H1 (cell line): Measurements from ENCODE around the gene MAJIN. TPM values are rescaled to one million over a fixed set of nuclear protein-coding genes. Genes with fewer than 3 reads are reported as not detected.

Experiments
- BACH1 ChIP-seq: IDR thresholded peaks from 2 replicates; pipeline ENCODE4 v1.6.1; 2012; ENCODE audit warnings: low read length, improper control_type of control experiment
- BCL11A ChIP-seq, 2 experiments: IDR thresholded peaks; one replicate each; pipeline ENCODE4 v1.6.1; 2011; ENCODE audit warnings: low read depth in 2 of 2, low read length in 2 of 2, mild to moderate bottlenecking in 2 of 2
- CEBPB ChIP-seq: IDR thresholded peaks from 2 replicates; pipeline ENCODE4 v1.6.1; 2012; ENCODE audit warnings: low read depth, low read length
- CHD1 ChIP-seq: IDR thresholded peaks from 2 replicates; pipeline ENCODE4 v1.6.1; 2012; ENCODE audit warnings: low read depth, low read length, improper control_type of control experiment
- EGR1 ChIP-seq: IDR thresholded peaks from 2 replicates; pipeline ENCODE4 v1.6.1; 2011; ENCODE audit warnings: low read depth, low read length, borderline replicate concordance
- EP300 ChIP-seq, 2 experiments: IDR thresholded peaks; 1 replicate in 1 of 2; 2 replicates in 1 of 2; pipeline ENCODE4 v1.6.1; 2011 to 2012; ENCODE audit warnings: low read depth in 2 of 2, low read length in 2 of 2, mild to moderate bottlenecking in 2 of 2, borderline replicate concordance in 1 of 2, inconsistent platforms in 1 of 2, moderate library complexity in 1 of 2
- JUND ChIP-seq: IDR thresholded peaks from 2 replicates; pipeline ENCODE4 v1.6.1; 2011; ENCODE audit warnings: mild to moderate bottlenecking, improper control_type of control experiment, low read length
- KDM5A ChIP-seq: fragments of 200-600 bp; IDR thresholded peaks from 2 replicates; pipeline ENCODE4 v1.7.1; 2012; ENCODE audit warnings: mild to moderate bottlenecking, low read length, inconsistent platforms, mixed read lengths
- MAFK ChIP-seq: IDR thresholded peaks from 2 replicates; pipeline ENCODE4 v1.6.1; 2012; ENCODE audit warnings: low read depth, mild to moderate bottlenecking, improper control_type of control experiment, low read length
- NANOG ChIP-seq: IDR thresholded peaks from 2 replicates; pipeline ENCODE4 v1.6.1; 2011; ENCODE audit warnings: low read length, low read depth, mild to moderate bottlenecking, inconsistent platforms; ENCODE audit not compliant: insufficient read depth, poor library complexity, severe bottlenecking
- NRF1 ChIP-seq: IDR thresholded peaks from 2 replicates; pipeline ENCODE4 v1.6.1; 2011; ENCODE audit warnings: mild to moderate bottlenecking, low read depth, low read length, improper control_type of control experiment
- PHF8 ChIP-seq: fragments of 200-600 bp; sonication (generic); conservative IDR thresholded peaks from 2 replicates; pipeline ENCODE4 v1.7.1; 2012; ENCODE audit warnings: low read depth, mild to moderate bottlenecking, inconsistent platforms, low read length, moderate library complexity
- POLR2AphosphoS5 ChIP-seq: IDR thresholded peaks from 2 replicates; pipeline ENCODE4 v1.6.1; 2011; ENCODE audit warnings: low read depth, low read length
- RAD21 ChIP-seq, 2 experiments: IDR thresholded peaks in 1 of 2; conservative IDR thresholded peaks in 1 of 2; 2 replicates each; pipeline ENCODE4 v1.6.1; 2011; ENCODE audit warnings: low read depth in 2 of 2, low read length in 2 of 2, improper control_type of control experiment in 1 of 2, inconsistent platforms in 1 of 2, mild to moderate bottlenecking in 1 of 2, moderate library complexity in 1 of 2
- SAP30 ChIP-seq: fragments of 300-600 bp; sonication (generic); IDR thresholded peaks from 2 replicates; pipeline ENCODE4 v1.7.1; 2012; ENCODE audit warnings: low read length, moderate library complexity, mild to moderate bottlenecking, inconsistent platforms; ENCODE audit not compliant: insufficient read depth, insufficient replicate concordance
- SIN3A ChIP-seq, 2 experiments: IDR thresholded peaks in 1 of 2; conservative IDR thresholded peaks in 1 of 2; 2 replicates each; pipeline ENCODE4 v1.6.1; 2011 to 2012; ENCODE audit warnings: low read length in 2 of 2, improper control_type of control experiment in 1 of 2, low read depth in 1 of 2, mild to moderate bottlenecking in 1 of 2
- SIX5 ChIP-seq: IDR thresholded peaks from 2 replicates; pipeline ENCODE4 v1.6.1; 2011; ENCODE audit warnings: mild to moderate bottlenecking, low read depth, low read length
- SP1 ChIP-seq: IDR thresholded peaks from 2 replicates; pipeline ENCODE4 v1.6.1; 2011; ENCODE audit warnings: low read depth, low read length
- TAF1 ChIP-seq: IDR thresholded peaks from 2 replicates; pipeline ENCODE4 v1.6.1; 2011; ENCODE audit warnings: mild to moderate bottlenecking, low read depth, low read length
- TBP ChIP-seq: IDR thresholded peaks from 2 replicates; pipeline ENCODE4 v1.6.1; 2011; ENCODE audit warnings: low read depth, low read length, improper control_type of control experiment
- polyA plus RNA-seq, 7 experiments: library from polyadenylated mRNA; depleted of rRNA in 3 of 7; stranded (reverse) in 5 of 7; unstranded in 2 of 7; fragments of >200 nt in 5 of 7; fragments of 200-250 nt in 2 of 7; gene quantifications; 1 replicate in 5 of 7; 2 replicates in 1 of 7; 4 replicates in 1 of 7; pipeline versions ENCODE4 v1.2.1 to v1.2.3, GENCODE V29; 2011 to 2013; ENCODE audit warnings: missing spikeins in 2 of 7, mixed read lengths in 2 of 7
- total RNA-seq: library from RNA; stranded (reverse); fragmentation: NEBNext Ultra II Directional; extraction: Animal tissue kit (Norgen Biotek cat#: 25700); gene quantifications from 2 replicates; pipeline ENCODE4 v1.2.1, GENCODE V29; 2021
- TF ChIP-seq, protein P1 (sequence below): IDR thresholded peaks from 2 replicates; pipeline ENCODE4 v1.6.1; 2012; ENCODE audit warnings: inconsistent platforms

Gene MAJIN
- total and polyA plus RNA-seq, 2 of the 8 experiments (the other 6 are each of a cell fraction or from before 2014, with no cell fraction given): not detected

DNA sequence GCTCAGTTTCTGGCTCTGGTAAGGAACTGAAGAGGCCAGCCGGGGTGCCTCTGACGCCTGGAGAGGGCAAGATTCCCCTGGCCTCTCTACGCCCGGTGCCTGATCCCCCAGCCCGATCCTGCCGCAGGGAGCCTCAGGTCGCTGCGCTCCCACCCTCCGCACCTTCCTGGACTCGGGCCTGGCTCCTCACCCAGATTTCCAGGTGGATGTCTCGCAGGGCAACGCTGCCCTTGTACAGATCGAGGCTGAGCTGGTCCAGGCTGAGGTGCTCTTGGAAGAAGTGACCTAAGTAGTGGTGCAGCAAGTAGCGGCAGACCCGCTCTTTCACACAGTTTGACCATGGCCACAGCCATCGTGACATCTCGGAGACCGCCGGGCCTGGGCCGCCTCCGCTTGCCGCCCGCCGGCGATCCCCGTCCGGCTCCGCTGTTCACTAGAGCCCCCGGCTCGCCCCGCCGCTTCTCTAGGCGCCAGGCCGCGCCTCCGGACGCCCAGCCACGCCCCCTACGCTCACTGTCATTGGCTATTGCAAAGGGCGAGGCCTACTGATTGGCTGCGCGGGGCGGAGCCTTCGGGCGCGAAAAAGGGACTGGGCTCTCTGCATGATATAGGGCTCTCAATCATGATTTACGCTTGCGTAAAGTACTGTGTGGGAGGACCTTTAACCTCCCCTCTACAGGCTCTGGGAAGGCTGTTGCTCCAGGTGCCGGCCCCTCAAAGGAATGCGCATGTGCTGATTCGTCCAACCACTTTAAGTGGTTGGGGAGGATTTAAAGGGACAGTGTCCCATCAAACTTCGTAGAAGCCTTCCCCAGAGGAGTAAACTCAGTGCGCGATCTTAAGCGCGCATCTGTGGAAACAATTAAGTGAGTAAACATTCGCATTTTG is 54.9 kb downstream of the MAJIN start, which contains the start of gene ATG2A (continued):
- peak; percentile 90 for TF ChIP-seq PHF8
- peak; percentile 23; the same call in 1 of the 2 replicates for TF ChIP-seq NRF1
- no peak; the same call in 1 of the 2 replicates for TF ChIP-seq POLR2AphosphoS5
- no peak for TF ChIP-seq SAP30
- TF ChIP-seq MAFK: no peak
- no peak for TF ChIP-seq BACH1
- TF ChIP-seq SIX5: no peak
- TF ChIP-seq BCL11A (IDR thresholded peaks at IDR 0.05; ENCODE audit: low read depth in 2 of 2, low read length in 2 of 2): no peak
- TF ChIP-seq TAF1: peak; percentile 80
- peak in 1 of 2 experiments; percentile 81; a peak in 1 of 4 replicates for TF ChIP-seq SIN3A (conservative IDR thresholded peaks at IDR 0.05 in 1 of 2, IDR thresholded peaks at IDR 0.05 in 1 of 2; ENCODE audit: low read depth in 1 of 2, low read length in 2 of 2)
- no peak for TF ChIP-seq RAD21 (IDR thresholded peaks at IDR 0.05 in 1 of 2, conservative IDR thresholded peaks at IDR 0.05 in 1 of 2; ENCODE audit: low read depth in 2 of 2, low read length in 2 of 2)
- TF ChIP-seq, protein P1, sequence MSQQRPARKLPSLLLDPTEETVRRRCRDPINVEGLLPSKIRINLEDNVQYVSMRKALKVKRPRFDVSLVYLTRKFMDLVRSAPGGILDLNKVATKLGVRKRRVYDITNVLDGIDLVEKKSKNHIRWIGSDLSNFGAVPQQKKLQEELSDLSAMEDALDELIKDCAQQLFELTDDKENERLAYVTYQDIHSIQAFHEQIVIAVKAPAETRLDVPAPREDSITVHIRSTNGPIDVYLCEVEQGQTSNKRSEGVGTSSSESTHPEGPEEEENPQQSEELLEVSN: 0 out of 2 replicates have a peak, but pooled peaks have one; percentile 24
- TF ChIP-seq CHD1: no peak
- peak; percentile 71 for TF ChIP-seq CEBPB
- no peak for TF ChIP-seq JUND
- no peak for TF ChIP-seq NANOG
- TF ChIP-seq TBP: peak; percentile 77
- peak; percentile 85; the same call in 1 of the 2 replicates for TF ChIP-seq SP1
- no peak for TF ChIP-seq KDM5A
- no peak for TF ChIP-seq EP300 (IDR thresholded peaks at IDR 0.05; ENCODE audit: borderline replicate concordance in 1 of 2, low read depth in 2 of 2, low read length in 2 of 2)
- 0 out of 2 replicates have a peak, but pooled peaks have one; percentile 48 for TF ChIP-seq EGR1
- TF ChIP-seq, all 59 proteins: peak for 14
